ENCODE measurements around the gene ZDHHC21.

Gene ZDHHC21

GRCh38 chr9:14687042-14687719 is 6.1 kb downstream of the ZDHHC21 start:
- TF ChIP-seq TAF1 (IDR thresholded peaks at IDR 0.05; ENCODE audit: borderline replicate concordance, insufficient read depth, low read length), result no peak
- TF ChIP-seq FOXP2 (optimal IDR thresholded peaks at IDR 0.05; ENCODE audit: borderline replicate concordance, extremely low read depth, extremely low read length, insufficient read depth), result no peak
- no peak for TF ChIP-seq SIN3A (IDR thresholded peaks at IDR 0.05; ENCODE audit: borderline replicate concordance, insufficient read depth, low read length)

- TF ChIP-seq TAF1 (IDR thresholded peaks at IDR 0.05; ENCODE audit: borderline replicate concordance, insufficient read depth, low read length) (no peak), FOXP2 (optimal IDR thresholded peaks at IDR 0.05; ENCODE audit: borderline replicate concordance, extremely low read depth, extremely low read length, insufficient read depth) (no peak), SIN3A (IDR thresholded peaks at IDR 0.05; ENCODE audit: borderline replicate concordance, insufficient read depth, low read length) (no peak), POLR2AphosphoS5 (IDR thresholded peaks at IDR 0.05; ENCODE audit: low read depth, low read length) (no peak), REST (IDR thresholded peaks at IDR 0.05; ENCODE audit: insufficient read depth in 1 of 2, low read depth in 2 of 2, low read length in 2 of 2) (no peak)
These were observed 7.1 kb downstream of the ZDHHC21 start for GRCh38 chr9:14686168-14686567.

GRCh38 chr9:14678776-14679175 is 14.5 kb downstream of the ZDHHC21 start:
- TF ChIP-seq SIN3A (IDR thresholded peaks at IDR 0.05; ENCODE audit: borderline replicate concordance, insufficient read depth, low read length), result no peak
- TF ChIP-seq REST (IDR thresholded peaks at IDR 0.05; ENCODE audit: insufficient read depth in 1 of 2, low read depth in 2 of 2, low read length in 2 of 2), result no peak
- TF ChIP-seq FOXP2 (optimal IDR thresholded peaks at IDR 0.05; ENCODE audit: borderline replicate concordance, extremely low read depth, extremely low read length, insufficient read depth), result no peak
- no peak for TF ChIP-seq TAF1 (IDR thresholded peaks at IDR 0.05; ENCODE audit: borderline replicate concordance, insufficient read depth, low read length)
- TF ChIP-seq POLR2AphosphoS5 (IDR thresholded peaks at IDR 0.05; ENCODE audit: low read depth, low read length), result no peak

GRCh38 chr9:14677872-14678271 is 15.4 kb downstream of the ZDHHC21 start:
- TF ChIP-seq REST (IDR thresholded peaks at IDR 0.05; ENCODE audit: insufficient read depth in 1 of 2, low read depth in 2 of 2, low read length in 2 of 2), result no peak
- TF ChIP-seq SIN3A (IDR thresholded peaks at IDR 0.05; ENCODE audit: borderline replicate concordance, insufficient read depth, low read length), result no peak
- TF ChIP-seq TAF1 (IDR thresholded peaks at IDR 0.05; ENCODE audit: borderline replicate concordance, insufficient read depth, low read length), result no peak
- TF ChIP-seq FOXP2 (optimal IDR thresholded peaks at IDR 0.05; ENCODE audit: borderline replicate concordance, extremely low read depth, extremely low read length, insufficient read depth), result no peak
- TF ChIP-seq POLR2AphosphoS5 (IDR thresholded peaks at IDR 0.05; ENCODE audit: low read depth, low read length), result no peak

GRCh38 chr9:14677396-14677795 is 15.8 kb downstream of the ZDHHC21 start:
- TF ChIP-seq POLR2AphosphoS5 (IDR thresholded peaks at IDR 0.05; ENCODE audit: low read depth, low read length), result no peak

- no peak for TF ChIP-seq POLR2AphosphoS5 (IDR thresholded peaks at IDR 0.05; ENCODE audit: low read depth, low read length)
- TF ChIP-seq TAF1 (IDR thresholded peaks at IDR 0.05; ENCODE audit: borderline replicate concordance, insufficient read depth, low read length), result no peak
- no peak for TF ChIP-seq FOXP2 (optimal IDR thresholded peaks at IDR 0.05; ENCODE audit: borderline replicate concordance, extremely low read depth, extremely low read length, insufficient read depth)
- TF ChIP-seq REST (IDR thresholded peaks at IDR 0.05; ENCODE audit: insufficient read depth in 1 of 2, low read depth in 2 of 2, low read length in 2 of 2), result no peak
- TF ChIP-seq SIN3A (IDR thresholded peaks at IDR 0.05; ENCODE audit: borderline replicate concordance, insufficient read depth, low read length), result no peak
These were observed 18.6 kb downstream of the ZDHHC21 start for GRCh38 chr9:14674630-14675029.

Measured in PFSK-1 (cell line).